ENCODE results near the gene NOS1AP.

The NOS1AP gene

DNA sequence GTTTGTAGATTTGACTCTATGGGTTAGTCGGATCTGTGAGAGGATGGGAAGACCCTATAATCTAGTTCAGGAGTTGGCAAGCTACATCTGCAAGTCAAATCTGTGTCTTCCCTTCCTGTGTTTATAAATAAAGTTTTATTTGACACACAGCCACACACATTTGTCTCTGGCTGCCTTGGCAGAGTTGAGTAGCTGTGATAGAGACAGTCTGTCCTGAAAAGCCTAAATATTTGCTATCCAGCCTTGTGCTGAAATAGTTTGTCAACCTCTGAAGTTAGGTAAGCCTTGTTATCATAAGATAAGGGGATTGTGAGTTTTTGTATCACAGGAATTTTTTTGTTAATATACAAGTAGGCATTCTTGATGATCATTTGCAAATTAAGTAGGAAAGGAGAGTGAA is 136.8 kb downstream of the NOS1AP start:
- DNase-seq (ENCODE audit: insufficient read length) (no peak), FAIRE-seq (no peak)
- TF ChIP-seq TAF1 (IDR thresholded peaks at IDR 0.05; ENCODE audit: borderline replicate concordance, low read depth, low read length) (no peak), POLR2A (IDR thresholded peaks at IDR 0.05; ENCODE audit: low read depth, low read length) (no peak), POLR2AphosphoS5 (IDR thresholded peaks at IDR 0.05; ENCODE audit: low read depth, low read length) (no peak)

DNA sequence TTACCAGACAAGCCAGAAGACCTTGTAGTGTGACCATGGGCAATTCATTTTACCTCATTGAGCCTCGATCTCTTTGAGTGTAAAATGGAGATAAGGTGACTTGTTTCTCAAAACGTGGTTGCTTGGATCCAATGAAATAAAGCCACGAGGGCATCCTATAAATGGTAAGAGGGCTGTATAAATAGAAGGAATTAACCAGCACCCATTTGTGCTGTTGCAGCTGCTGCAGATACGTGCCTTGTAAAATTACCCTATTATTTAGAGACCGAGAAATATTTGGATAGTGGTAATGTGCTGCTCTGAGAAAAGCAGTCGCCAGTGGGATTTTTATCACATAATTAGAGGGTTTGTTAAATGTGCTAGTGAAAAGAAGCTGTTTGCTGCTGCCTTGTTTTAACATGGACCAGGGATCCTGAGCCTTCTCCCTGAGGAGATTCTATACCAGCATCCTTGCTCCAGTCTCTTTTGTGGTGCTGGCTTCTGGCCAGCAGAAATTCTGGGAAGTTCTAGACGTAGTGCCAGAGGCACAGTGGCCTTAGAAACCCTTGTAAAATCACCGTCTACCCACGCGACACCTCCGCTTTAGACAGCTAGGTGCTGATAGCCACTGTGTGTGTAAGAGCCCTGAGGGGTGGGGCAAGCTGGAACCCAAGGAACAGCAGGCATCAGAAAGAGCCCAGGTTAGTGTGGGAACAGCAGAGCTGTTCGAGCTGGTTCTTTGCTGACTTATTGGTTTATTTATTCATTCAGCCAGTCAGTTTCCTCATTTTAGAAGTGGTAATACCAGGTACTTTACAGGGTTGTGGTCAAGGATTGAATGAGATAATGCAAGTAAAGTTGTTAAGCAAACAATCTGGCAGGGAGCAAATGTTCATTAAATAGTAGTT is 137.5 kb downstream of the NOS1AP start:
- TF ChIP-seq POLR2AphosphoS5 (IDR thresholded peaks at IDR 0.05; ENCODE audit: low read depth, low read length) (no peak), POLR2A (IDR thresholded peaks at IDR 0.05; ENCODE audit: low read depth, low read length) (no peak)
- no peak for FAIRE-seq

DNA sequence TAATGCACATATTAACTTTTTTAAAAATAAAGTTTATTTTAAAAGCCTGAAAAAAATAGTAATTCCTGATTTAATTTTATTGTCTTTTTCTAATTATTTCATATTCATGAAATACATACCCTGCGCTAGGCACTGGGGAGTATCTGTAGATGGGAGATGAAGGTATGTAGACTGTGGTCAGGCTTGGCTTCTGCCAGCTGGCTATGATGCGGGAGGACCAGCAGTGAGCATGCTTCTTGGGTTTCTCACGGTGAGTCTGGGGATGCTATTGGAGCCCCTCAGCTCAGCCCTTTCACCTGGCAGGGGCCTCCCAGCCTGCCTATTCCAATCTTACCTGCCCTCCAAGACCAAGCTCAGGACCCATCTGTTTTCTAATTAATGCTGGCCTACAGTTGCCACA is 138.4 kb downstream of the NOS1AP start:
- FAIRE-seq (no peak), DNase-seq (ENCODE audit: insufficient read length) (no peak)
- TF ChIP-seq TAF1 (IDR thresholded peaks at IDR 0.05; ENCODE audit: borderline replicate concordance, low read depth, low read length), result no peak
- TF ChIP-seq POLR2A (IDR thresholded peaks at IDR 0.05; ENCODE audit: low read depth, low read length), result no peak
- TF ChIP-seq POLR2AphosphoS5 (IDR thresholded peaks at IDR 0.05; ENCODE audit: low read depth, low read length), result no peak

More for the DNA sequence above, 137.5 kb downstream of the NOS1AP start:
- no peak for DNase-seq (ENCODE audit: insufficient read length)

DNA sequence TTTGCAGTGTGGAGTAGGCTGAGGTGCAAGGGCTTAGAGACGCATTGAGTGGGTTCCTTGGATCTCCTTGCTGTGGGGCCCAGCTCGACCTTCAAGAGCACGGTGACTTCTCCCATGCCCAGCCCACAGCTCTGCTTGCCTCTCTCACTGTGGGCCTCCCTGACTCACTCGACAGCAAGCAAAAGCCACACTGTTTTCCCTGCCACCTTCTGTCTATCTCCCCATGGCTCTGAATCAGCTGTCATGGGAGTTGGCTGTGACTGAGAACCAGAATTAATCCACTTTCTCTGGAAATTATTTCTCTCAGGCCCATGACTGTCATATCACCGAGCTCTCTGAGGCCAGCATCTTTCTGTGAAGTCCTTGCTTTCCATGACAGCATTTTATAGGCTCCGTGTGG is 140.7 kb downstream of the NOS1AP start:
- FAIRE-seq (no peak), DNase-seq (ENCODE audit: insufficient read length) (no peak)
- TF ChIP-seq POLR2A (IDR thresholded peaks at IDR 0.05; ENCODE audit: low read depth, low read length), result no peak
- TF ChIP-seq POLR2AphosphoS5 (IDR thresholded peaks at IDR 0.05; ENCODE audit: low read depth, low read length), result no peak
- no peak for TF ChIP-seq TAF1 (IDR thresholded peaks at IDR 0.05; ENCODE audit: borderline replicate concordance, low read depth, low read length)

DNA sequence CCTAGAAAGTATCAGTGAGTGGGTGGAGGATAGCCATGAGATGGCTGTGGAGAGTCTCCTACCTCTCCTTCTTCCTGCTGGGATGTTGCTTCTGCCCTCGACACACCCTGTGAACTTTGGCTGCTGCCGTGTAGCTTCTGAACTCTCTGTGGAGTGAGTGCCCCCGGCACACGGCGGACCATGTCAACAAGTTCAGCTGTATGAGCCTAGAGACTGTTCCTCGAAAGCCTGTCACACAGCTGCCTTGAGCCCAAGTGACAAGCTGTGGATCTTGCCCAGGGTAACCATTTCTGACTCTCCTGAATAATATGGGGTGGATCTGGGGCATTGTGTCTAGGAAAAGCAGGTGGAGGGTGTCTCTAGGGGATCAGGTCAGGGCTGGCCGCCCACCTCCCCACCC is 143.2 kb downstream of the NOS1AP start:
- TF ChIP-seq TAF1 (IDR thresholded peaks at IDR 0.05; ENCODE audit: borderline replicate concordance, low read depth, low read length) (no peak), POLR2AphosphoS5 (IDR thresholded peaks at IDR 0.05; ENCODE audit: low read depth, low read length) (no peak)
- DNase-seq (ENCODE audit: insufficient read length), result no peak
- no peak for FAIRE-seq

DNA sequence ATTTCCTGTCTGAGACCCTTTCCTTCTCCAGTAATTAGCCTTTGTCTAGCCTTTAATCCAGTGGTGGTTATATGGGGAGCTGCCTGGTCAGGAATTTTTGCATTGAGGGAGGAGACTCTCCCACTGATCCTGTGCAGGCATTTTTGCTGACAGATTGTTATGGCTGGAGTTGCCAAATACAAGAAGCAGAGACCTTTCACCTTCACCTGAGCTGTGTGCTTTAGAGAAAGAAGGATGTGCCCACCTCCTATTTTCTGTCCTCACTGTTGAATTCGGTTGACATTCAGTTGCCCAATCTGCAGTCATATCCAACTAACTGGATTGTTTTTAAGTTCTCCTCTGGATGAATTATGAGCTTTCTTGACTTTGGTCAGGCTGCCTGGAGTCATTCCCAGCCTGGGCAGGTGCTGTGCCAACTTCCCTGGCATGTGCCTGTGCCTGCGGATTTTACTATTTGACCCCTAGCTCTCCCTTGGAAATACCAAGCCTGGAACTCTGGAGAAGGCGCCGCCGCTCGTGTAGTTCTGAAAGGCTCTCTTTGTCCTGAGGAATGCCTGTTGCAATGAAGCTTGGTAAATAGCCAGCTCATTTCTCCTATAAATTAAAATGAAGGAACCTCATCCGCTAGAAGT is 143.9 kb downstream of the NOS1AP start:
- TF ChIP-seq POLR2A (IDR thresholded peaks at IDR 0.05; ENCODE audit: low read depth, low read length) (no peak), POLR2AphosphoS5 (IDR thresholded peaks at IDR 0.05; ENCODE audit: low read depth, low read length) (no peak)
- no peak for FAIRE-seq
- no peak for DNase-seq (ENCODE audit: insufficient read length)

DNA sequence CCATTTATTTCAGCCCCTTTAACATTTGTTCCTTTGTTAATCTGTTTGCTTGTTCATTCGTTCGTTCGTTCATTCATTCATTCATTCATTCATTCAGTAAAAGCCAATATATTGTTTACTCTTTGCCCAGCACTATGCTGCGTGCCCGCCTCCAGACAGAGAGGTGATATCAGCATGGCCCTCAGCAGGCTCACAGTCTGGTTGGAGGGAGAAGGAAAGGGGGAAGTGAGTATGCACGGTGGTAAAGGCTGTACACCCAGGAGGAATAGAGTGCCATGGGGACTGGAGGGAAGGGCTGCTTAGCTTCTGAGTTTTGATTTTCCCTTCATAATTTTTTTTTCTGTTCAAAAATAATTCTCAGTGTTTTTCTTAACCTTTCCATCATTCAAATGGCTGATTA is 144.7 kb downstream of the NOS1AP start:
- FAIRE-seq (no peak), DNase-seq (ENCODE audit: insufficient read length) (no peak)
- TF ChIP-seq TAF1 (IDR thresholded peaks at IDR 0.05; ENCODE audit: borderline replicate concordance, low read depth, low read length) (no peak), POLR2A (IDR thresholded peaks at IDR 0.05; ENCODE audit: low read depth, low read length) (no peak), POLR2AphosphoS5 (IDR thresholded peaks at IDR 0.05; ENCODE audit: low read depth, low read length) (no peak)

DNA sequence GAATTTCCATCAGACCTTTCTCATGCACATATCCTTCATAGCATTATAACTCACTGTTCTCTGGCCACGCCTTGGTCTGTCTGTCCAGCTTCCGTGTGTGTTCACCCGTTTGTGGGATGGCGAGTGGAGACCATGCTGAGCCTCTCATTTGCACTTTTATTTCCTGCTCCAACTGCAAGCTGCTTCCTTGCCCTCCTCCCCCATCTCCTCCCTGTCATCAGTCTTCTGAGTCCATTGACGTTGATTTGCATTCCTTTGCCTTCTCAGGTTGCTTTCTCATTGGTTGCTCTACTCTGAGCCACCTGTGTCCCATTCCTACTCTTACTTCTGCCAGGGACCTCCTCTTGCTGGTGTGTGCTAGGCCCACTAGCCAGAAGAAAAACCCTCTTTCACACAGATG is 146.4 kb downstream of the NOS1AP start:
- no peak for TF ChIP-seq TAF1 (IDR thresholded peaks at IDR 0.05; ENCODE audit: borderline replicate concordance, low read depth, low read length)
- no peak for DNase-seq (ENCODE audit: insufficient read length)
- no peak for FAIRE-seq

DNA sequence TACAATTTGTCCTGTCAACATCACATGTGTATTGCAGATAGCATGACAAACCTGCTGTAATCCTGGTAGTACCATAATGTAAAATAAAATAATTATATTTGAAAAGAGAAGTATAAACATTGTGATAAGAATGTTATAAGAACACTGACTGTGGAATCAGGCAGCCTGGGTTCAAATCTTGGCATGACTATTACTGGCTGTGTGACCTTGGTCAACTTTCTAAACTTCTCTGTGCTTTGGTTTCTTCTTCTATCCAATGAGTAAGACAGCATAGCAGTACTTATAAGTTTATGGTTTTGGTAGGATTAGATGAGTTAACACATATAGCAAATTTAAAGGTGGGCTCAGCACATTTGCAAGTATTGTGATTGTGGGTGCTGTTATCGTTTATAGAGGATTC is 147.1 kb downstream of the NOS1AP start:
- TF ChIP-seq TAF1 (IDR thresholded peaks at IDR 0.05; ENCODE audit: borderline replicate concordance, low read depth, low read length), result no peak
- TF ChIP-seq POLR2AphosphoS5 (IDR thresholded peaks at IDR 0.05; ENCODE audit: low read depth, low read length), result no peak
- no peak for FAIRE-seq
- no peak for DNase-seq (ENCODE audit: insufficient read length)

DNA sequence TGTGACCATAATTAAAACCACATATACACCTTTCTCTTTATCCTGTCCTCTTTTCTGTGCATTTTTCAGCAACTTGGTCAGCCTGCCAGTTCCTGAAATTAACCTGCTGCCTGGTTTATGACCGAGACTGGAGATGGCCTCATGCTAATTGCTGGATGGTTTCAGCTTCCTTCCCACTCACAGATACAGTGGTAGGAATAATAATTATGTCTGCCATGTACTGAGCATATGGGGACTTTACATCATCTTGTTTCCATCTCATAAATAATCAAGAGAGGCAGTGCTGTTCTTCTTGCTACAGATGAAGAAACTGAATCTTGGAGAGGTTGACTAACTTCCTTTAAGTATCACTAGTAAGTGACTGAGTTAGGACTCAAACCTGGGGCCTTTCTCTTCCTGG is 148.2 kb downstream of the NOS1AP start:
- no peak for FAIRE-seq
- DNase-seq (ENCODE audit: insufficient read length), result no peak

DNA sequence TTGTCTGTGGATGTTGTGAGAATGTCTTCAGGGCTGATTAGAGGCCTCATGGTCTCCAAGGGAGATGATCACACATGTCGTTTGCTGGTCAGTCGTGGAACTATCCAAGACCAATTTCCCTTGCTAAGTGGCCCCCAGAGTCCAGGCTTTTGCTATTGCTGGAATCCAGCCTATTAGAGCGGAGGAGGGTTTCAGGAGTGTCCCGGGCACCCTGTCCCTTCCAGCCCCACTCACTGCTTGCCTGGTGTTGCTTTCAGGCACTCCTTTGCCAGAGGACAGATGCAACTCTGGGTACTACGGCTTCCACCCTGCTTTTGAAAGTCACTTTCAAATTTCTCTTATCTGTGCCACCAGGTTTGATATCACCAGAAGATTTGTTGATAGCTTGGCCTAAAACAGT is 149.1 kb downstream of the NOS1AP start:
- DNase-seq (ENCODE audit: insufficient read length) (no peak), FAIRE-seq (no peak)
- TF ChIP-seq POLR2A (IDR thresholded peaks at IDR 0.05; ENCODE audit: low read depth, low read length), result no peak
- no peak for TF ChIP-seq TAF1 (IDR thresholded peaks at IDR 0.05; ENCODE audit: borderline replicate concordance, low read depth, low read length)
- no peak for TF ChIP-seq POLR2AphosphoS5 (IDR thresholded peaks at IDR 0.05; ENCODE audit: low read depth, low read length)

More for the DNA sequence above, 148.2 kb downstream of the NOS1AP start:
- no peak for TF ChIP-seq POLR2A (IDR thresholded peaks at IDR 0.05; ENCODE audit: low read depth, low read length)
- no peak for TF ChIP-seq POLR2AphosphoS5 (IDR thresholded peaks at IDR 0.05; ENCODE audit: low read depth, low read length)
- TF ChIP-seq TAF1 (IDR thresholded peaks at IDR 0.05; ENCODE audit: borderline replicate concordance, low read depth, low read length), result no peak

DNA sequence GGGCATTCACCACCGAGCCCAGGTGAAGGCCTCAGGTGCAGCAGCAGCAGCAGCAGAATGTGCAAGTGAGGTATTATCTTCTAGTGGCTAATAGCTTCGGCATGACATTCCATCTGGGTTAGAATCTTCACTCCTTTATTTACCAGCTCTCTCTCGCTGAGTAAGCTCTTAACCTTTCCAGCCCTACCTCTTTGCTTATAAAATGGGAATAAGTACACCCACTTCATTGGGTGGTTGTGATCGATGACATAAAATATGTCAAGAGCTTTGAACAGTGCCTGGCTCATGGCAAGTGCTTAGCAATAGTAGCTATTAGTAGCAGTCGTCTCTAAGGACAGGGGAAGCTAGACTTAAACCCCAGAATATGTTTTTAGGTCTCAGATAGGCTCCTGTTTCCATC is 149.5 kb downstream of the NOS1AP start:
- FAIRE-seq (no peak), DNase-seq (ENCODE audit: insufficient read length) (no peak)
- no peak for TF ChIP-seq POLR2AphosphoS5 (IDR thresholded peaks at IDR 0.05; ENCODE audit: low read depth, low read length)
- TF ChIP-seq TAF1 (IDR thresholded peaks at IDR 0.05; ENCODE audit: borderline replicate concordance, low read depth, low read length), result no peak
- TF ChIP-seq POLR2A (IDR thresholded peaks at IDR 0.05; ENCODE audit: low read depth, low read length), result no peak
